SK-N-SH treated with all-trans-retinoic acid at 6 μM for 48 hours (cell line): ENCODE results near the gene DEPDC7.

Experiments
- ARNTL ChIP-seq: fragments of 450-650 bp; formaldehyde crosslinking; IDR thresholded peaks from 2 replicates; pipeline ENCODE4 v1.5.0; 2020; ENCODE audit warnings: low read depth, mild to moderate bottlenecking, moderate library complexity, borderline replicate concordance
- CSDC2 ChIP-seq: fragments of 250-450 bp; sonication (Bioruptor Pico); IDR thresholded peaks from 2 replicates; pipeline ENCODE4 v1.5.0; 2020; ENCODE audit warnings: mild to moderate bottlenecking, moderate library complexity
- CSRNP3 ChIP-seq: fragments of 250-450 bp; sonication (Bioruptor Pico); IDR thresholded peaks from 2 replicates; pipeline ENCODE4 v1.5.1; 2021; ENCODE audit warnings: mild to moderate bottlenecking, moderate library complexity
- ISL1 ChIP-seq: fragments of 250-450 bp; sonication (Bioruptor Pico); IDR thresholded peaks from 2 replicates; pipeline ENCODE4 v2.1.2; 2022; ENCODE audit warnings: mild to moderate bottlenecking, moderate library complexity
- POU6F1 ChIP-seq: fragments of 250-450 bp; sonication (Bioruptor Pico); IDR thresholded peaks from 2 replicates; pipeline ENCODE4 v1.8.0; 2021; ENCODE audit warnings: low read depth, mild to moderate bottlenecking, moderate library complexity, borderline replicate concordance
- RARB ChIP-seq: fragments of 250-450 bp; sonication (Bioruptor Pico); IDR thresholded peaks from 2 replicates; pipeline ENCODE4 v1.8.0; 2021; ENCODE audit warnings: mild to moderate bottlenecking, moderate library complexity
- ZNF70 ChIP-seq: fragments of 450-650 bp; formaldehyde crosslinking; IDR thresholded peaks from 2 replicates; pipeline ENCODE4 v1.5.0; 2020; ENCODE audit warnings: mild to moderate bottlenecking, moderate library complexity

- TF ChIP-seq POU6F1 (CRISPR knock-in tag): no peak
- no peak for TF ChIP-seq ISL1
- TF ChIP-seq CSRNP3 (CRISPR knock-in tag): no peak
- no peak for TF ChIP-seq ARNTL
- no peak for TF ChIP-seq ZNF70
- TF ChIP-seq RARB (CRISPR knock-in tag): no peak
- no peak for TF ChIP-seq CSDC2 (CRISPR knock-in tag)
Observed at GRCh38 chr11:33016654-33017053, 976 bp downstream of the DEPDC7 start.
